DOHH2 (cell line): ENCODE results near the gene DEAF1.

ENCODE experiments used
- CTCF ChIP-seq: fragments of 200-600 bp; sonication (generic); IDR thresholded peaks from one replicate; pipeline ENCODE4 v1.5.1; 2014; ENCODE audit warnings: antibody characterized with exemption, mild to moderate bottlenecking, low read depth, low read length; ENCODE audit not compliant: poor library complexity, severe bottlenecking
- EZH2phosphoT487 ChIP-seq: fragments of 200-600 bp; sonication (generic); IDR thresholded peaks from 2 replicates; pipeline ENCODE4 v1.6.1; 2017; ENCODE audit warnings: borderline replicate concordance, mild to moderate bottlenecking, antibody characterized with exemption, low read length, moderate library complexity, mixed read lengths

GRCh38 chr11:705646-706438 lies 10.8 kb upstream of the DEAF1 start, which contains the start of gene EPS8L2:
- TF ChIP-seq CTCF (no peak), EZH2phosphoT487 (no peak)
